Measurements from ENCODE around the gene RRAS. TPM values are rescaled to one million over a fixed set of nuclear protein-coding genes. Genes with fewer than 3 reads are reported as not detected.
A peak's percentile ranks its signal among the peaks of the same experiment; 100 is the strongest.

RRAS gene
- total RNA-seq (ENCODE audit: unreplicated experiment): 4.7 TPM
- long read RNA-seq: 0 reads

DNA sequence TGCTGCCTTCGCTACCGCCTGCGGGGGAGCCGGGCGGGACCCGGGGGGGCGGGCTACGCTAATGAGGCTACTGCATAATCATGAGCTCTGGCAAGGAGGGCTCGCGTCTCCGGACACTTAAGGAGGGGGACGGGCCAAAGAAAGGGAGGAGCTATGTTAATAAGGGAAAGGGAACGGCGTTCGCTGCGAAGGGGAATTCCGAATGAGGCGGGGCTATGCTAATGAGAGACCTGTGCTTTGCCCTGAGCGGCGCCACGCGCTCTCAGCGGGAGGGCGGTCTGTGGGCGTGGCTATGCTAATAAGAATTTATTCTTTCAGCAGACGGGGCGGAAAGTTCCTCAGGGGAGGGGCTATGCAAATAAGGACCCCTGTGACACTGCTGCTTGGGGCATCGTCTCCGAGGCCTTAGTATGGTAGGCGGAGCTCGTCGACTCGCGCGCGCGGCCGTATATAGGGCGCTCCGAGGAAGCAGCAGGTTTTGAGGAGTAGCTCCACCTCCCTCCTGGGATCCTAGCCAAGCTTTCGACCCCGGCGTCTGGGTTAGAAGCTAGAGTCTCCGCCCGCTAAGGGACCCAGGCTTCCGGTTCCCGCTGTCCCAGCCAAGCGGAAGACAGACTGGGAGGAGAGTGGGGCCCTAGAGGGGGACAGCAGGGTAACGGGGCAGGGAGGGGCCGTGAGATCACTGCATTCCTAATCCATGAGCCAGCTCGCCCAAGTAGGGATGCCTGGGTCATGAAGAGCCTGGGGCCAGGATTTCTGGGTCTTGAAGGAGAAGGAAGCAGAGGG is at the start of gene RRAS:
Gene RRAS, minus strand, starts transcription at position 31 of the 786 bp plus-strand sequence. CDS start 45 bp downstream, outside the sequence.
- TF ChIP-seq, protein P1, sequence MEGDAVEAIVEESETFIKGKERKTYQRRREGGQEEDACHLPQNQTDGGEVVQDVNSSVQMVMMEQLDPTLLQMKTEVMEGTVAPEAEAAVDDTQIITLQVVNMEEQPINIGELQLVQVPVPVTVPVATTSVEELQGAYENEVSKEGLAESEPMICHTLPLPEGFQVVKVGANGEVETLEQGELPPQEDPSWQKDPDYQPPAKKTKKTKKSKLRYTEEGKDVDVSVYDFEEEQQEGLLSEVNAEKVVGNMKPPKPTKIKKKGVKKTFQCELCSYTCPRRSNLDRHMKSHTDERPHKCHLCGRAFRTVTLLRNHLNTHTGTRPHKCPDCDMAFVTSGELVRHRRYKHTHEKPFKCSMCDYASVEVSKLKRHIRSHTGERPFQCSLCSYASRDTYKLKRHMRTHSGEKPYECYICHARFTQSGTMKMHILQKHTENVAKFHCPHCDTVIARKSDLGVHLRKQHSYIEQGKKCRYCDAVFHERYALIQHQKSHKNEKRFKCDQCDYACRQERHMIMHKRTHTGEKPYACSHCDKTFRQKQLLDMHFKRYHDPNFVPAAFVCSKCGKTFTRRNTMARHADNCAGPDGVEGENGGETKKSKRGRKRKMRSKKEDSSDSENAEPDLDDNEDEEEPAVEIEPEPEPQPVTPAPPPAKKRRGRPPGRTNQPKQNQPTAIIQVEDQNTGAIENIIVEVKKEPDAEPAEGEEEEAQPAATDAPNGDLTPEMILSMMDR (IDR thresholded peaks at IDR 0.05; ENCODE audit: partially characterized antibody, unreplicated experiment): no peak
- Mint-ChIP-seq H3K4me1 (ENCODE audit: low read depth, unreplicated experiment) (peaks cover 44% of the 10 kb centered on the region), H3K4me3 (ENCODE audit: unreplicated experiment) (peak within 1 kb of the TSS; percentile 93), H3K27ac (ENCODE audit: unreplicated experiment) (peak within 1 kb of the TSS; percentile 97), H3K9me3 (ENCODE audit: unreplicated experiment) (peaks cover 14% of the 10 kb centered on the region), H3K36me3 (ENCODE audit: unreplicated experiment) (no peaks in the 10 kb centered on the region), H3K27me3 (ENCODE audit: unreplicated experiment) (peaks cover 14% of the 10 kb centered on the region)
- DNase-seq: peak; percentile 99

DNA sequence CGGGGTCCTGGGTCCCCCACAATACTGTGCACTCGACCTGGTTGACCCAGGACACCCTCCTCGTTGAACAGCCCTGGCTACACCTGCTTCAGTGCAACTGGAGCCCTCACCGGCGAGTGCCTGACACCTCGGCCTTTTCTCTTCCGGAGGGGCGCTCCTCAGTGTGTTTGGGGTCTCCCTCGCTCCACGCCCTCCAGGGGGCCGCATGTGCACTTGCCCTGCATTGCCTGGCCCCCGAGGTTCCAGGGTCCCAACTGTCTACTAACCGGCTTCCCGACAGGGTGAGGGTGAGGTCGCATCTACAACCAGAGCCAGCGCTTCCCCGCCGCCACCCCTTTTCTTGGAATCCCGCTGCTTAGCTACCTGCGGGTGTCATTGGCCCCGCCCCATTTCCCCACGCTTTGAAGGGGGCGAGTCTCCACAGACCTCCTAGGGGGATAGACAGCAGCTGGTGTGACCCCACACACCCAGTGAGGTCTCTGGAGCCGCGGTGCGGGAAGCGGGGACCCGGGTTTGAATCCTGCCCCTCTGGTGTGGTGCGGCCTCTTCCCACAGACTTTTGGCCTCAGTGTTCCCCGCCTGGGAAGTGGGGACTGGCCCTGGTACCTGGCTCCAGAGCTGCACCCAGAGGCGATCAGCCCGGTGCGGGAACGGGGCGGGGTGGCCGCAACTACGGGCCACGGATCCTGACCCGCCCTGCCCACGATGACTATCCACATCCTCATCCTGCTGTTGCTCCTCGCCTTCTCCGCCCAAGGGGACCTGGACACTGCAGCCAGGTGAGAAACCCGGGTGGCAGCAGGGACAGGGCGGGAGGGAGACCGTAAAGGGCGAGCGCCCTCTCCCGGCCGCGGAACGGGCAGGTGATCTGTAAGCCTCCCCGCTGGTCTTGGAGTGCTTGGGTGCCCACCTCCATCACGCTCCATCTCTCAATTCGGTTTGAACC is 49.5 kb upstream of the RRAS start, which contains the start of gene ADM5:
Gene ADM5, plus strand, starts transcription at position 462 of the 946 bp plus-strand sequence. Its CDS starts 244 bp downstream, at position 706.
- H3K4me1 Mint-ChIP-seq (ENCODE audit: low read depth, unreplicated experiment): peaks cover 10% of the 10 kb centered on the region
- TF ChIP-seq, protein P1 (IDR thresholded peaks at IDR 0.05; ENCODE audit: partially characterized antibody, unreplicated experiment): peak; percentile 69
- peak within 1 kb of the TSS; percentile 98 for H3K27ac Mint-ChIP-seq (ENCODE audit: unreplicated experiment)
- H3K36me3 Mint-ChIP-seq (ENCODE audit: unreplicated experiment): no peaks in the 10 kb centered on the region
- peaks cover 19% of the 10 kb centered on the region for H3K9me3 Mint-ChIP-seq (ENCODE audit: unreplicated experiment)
- peaks cover 20% of the 10 kb centered on the region for H3K27me3 Mint-ChIP-seq (ENCODE audit: unreplicated experiment)
- peak within 1 kb of the TSS; percentile 99 for H3K4me3 Mint-ChIP-seq (ENCODE audit: unreplicated experiment)
- DNase-seq: peak; percentile 78

DNA sequence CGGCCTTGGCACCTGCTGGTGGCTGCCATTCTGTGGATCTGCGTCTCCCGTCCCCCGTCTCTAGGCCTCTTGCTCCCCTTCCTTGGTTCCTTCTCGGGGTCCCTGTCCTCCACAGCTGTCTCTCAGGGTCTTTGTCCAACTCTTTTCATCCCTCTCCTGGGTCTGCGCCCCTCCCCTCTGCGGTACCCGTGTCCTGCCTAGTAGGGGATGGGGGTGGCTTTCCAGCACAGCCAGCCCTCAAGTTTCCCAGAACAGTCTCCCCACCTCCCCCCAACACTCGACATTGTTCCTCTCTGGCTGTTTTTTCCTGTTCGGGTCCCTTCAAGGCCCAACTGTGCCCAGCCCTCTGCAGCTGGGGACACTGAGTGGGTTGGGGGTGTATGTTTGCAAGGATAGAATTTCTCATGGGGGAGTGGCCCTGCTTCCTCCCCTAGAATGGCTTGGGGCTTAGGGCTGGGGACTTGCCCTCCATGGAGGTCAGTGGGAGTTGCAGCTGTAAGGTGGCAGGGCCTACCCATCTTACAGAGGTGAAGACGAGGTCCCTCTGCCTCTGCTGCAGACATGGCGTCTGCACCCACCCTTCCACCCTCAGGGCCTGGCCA is 48.7 kb upstream of the RRAS start:
- Mint-ChIP-seq H3K4me1 (ENCODE audit: low read depth, unreplicated experiment) (peaks cover 10% of the 10 kb centered on the region), H3K27me3 (ENCODE audit: unreplicated experiment) (peaks cover 20% of the 10 kb centered on the region), H3K27ac (ENCODE audit: unreplicated experiment) (no peak overlapping the region), H3K36me3 (ENCODE audit: unreplicated experiment) (no peaks in the 10 kb centered on the region), H3K4me3 (ENCODE audit: unreplicated experiment) (peak overlapping the region; percentile 10), H3K9me3 (ENCODE audit: unreplicated experiment) (peaks cover 17% of the 10 kb centered on the region)
- DNase-seq: no peak
- TF ChIP-seq, protein P1 (IDR thresholded peaks at IDR 0.05; ENCODE audit: partially characterized antibody, unreplicated experiment): no peak

DNA sequence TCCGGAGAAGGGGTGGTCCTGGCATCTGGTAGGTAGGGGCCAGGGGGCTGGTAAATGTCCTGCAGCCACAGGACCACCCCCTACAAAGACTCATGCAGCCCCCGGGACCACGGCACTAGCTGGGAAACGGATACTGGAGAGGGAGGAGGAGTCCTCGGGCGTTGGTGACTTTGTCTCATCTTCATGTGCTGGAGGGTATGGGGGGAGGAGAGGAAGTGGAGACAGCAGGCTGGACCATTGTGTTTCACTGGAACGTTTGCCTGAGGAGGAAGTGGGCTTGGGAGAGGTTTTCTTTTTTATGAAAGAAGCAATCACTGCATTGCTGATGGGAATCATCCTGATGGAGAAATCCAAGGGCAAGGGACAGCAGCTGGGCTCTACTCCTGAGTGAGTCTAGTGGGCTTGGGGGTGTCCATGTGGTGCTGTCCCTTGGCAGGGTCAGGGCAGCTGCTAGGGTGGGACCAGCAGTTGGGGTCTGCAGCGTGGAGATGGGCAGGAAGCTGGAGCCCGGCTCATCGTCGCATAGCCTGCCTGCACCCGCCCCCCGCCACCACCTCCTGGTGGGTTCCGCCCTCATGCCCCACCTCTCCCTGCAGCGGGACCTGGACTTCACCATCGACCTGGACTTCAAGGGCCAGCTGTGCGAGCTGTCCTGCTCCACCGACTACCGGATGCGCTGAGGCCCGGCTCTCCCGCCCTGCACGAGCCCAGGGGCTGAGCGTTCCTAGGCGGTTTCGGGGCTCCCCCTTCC is 47.8 kb upstream of the RRAS start:
- TF ChIP-seq, protein P1 (IDR thresholded peaks at IDR 0.05; ENCODE audit: partially characterized antibody, unreplicated experiment): no peak
- H3K9me3 Mint-ChIP-seq (ENCODE audit: unreplicated experiment): peaks cover 17% of the 10 kb centered on the region
- DNase-seq: no peak
- H3K4me3 Mint-ChIP-seq (ENCODE audit: unreplicated experiment): peak overlapping the region; percentile 36
- H3K36me3 Mint-ChIP-seq (ENCODE audit: unreplicated experiment): no peaks in the 10 kb centered on the region
- peaks cover 10% of the 10 kb centered on the region for H3K4me1 Mint-ChIP-seq (ENCODE audit: low read depth, unreplicated experiment)
- H3K27ac Mint-ChIP-seq (ENCODE audit: unreplicated experiment): peak overlapping the region; percentile 67
- H3K27me3 Mint-ChIP-seq (ENCODE audit: unreplicated experiment): peaks cover 20% of the 10 kb centered on the region

All from glutamatergic neuron (in vitro differentiated cells).